ENCODE measurements around the gene ATRNL1.

GRCh38 chr10:115981081-115981480, 887.9 kb downstream of the ATRNL1 start:
- TF ChIP-seq CTCF (IDR thresholded peaks at IDR 0.05; ENCODE audit: borderline replicate concordance, extremely low read depth, low read length, poor library complexity, severe bottlenecking), result no peak
- TF ChIP-seq EZH2 (IDR thresholded peaks at IDR 0.05; ENCODE audit: borderline replicate concordance, low read depth, low read length, severe bottlenecking), result no peak
